Measurements from ENCODE around the gene CFAP126. TPM values are rescaled to one million over a fixed set of nuclear protein-coding genes. Genes with fewer than 3 reads are reported as not detected.
"Not testable (repeated sequence)": the region's sequence is repeated elsewhere in the genome, so short reads cannot be mapped to it uniquely, and the experiment has no call there.

Gene CFAP126
- total RNA-seq, 4 donors from 2014 or later, result not detected

GRCh38 chr1:161350671-161351070 lies 17.0 kb downstream of the CFAP126 start:
- no peak for TF ChIP-seq CTCF (IDR thresholded peaks at IDR 0.05)
- no peak for DNase-seq (ENCODE audit: low spot score)
- no peak for ATAC-seq (ENCODE audit: low FRiP score)

- no peak for DNase-seq (ENCODE audit: low spot score)
- ATAC-seq (ENCODE audit: low FRiP score), result no peak
- no peak for TF ChIP-seq CTCF (IDR thresholded peaks at IDR 0.05)
Observed at GRCh38 chr1:161342821-161343220, 24.9 kb downstream of the CFAP126 start.

GRCh38 chr1:161342177-161342576 lies 25.5 kb downstream of the CFAP126 start:
- ATAC-seq (ENCODE audit: low FRiP score), result no peak
- TF ChIP-seq CTCF (IDR thresholded peaks at IDR 0.05), result no peak

GRCh38 chr1:161335796-161336195 lies 31.9 kb downstream of the CFAP126 start:
- TF ChIP-seq CTCF (IDR thresholded peaks at IDR 0.05), result no peak
- no peak for DNase-seq (ENCODE audit: low spot score)
- no peak for ATAC-seq (ENCODE audit: low FRiP score)

More at GRCh38 chr1:161342177-161342576, 25.5 kb downstream of the CFAP126 start:
- DNase-seq (ENCODE audit: low spot score), result no peak

- ATAC-seq (ENCODE audit: low FRiP score) (no peak), DNase-seq (ENCODE audit: low spot score) (no peak)
- TF ChIP-seq CTCF (IDR thresholded peaks at IDR 0.05), result no peak
Observed at GRCh38 chr1:161333166-161333565, 34.5 kb downstream of the CFAP126 start.

- DNase-seq (ENCODE audit: low spot score) (no peak), ATAC-seq (ENCODE audit: low FRiP score) (no peak)
- TF ChIP-seq CTCF (IDR thresholded peaks at IDR 0.05), result no peak
Observed at GRCh38 chr1:161330346-161330745, 37.3 kb downstream of the CFAP126 start.

GRCh38 chr1:161324020-161324419 lies 43.7 kb downstream of the CFAP126 start:
- no peak for TF ChIP-seq CTCF (IDR thresholded peaks at IDR 0.05)
- ATAC-seq (ENCODE audit: low FRiP score) (no peak), DNase-seq (ENCODE audit: low spot score) (no peak)

- DNase-seq (ENCODE audit: low spot score); ATAC-seq (ENCODE audit: low FRiP score): not testable (repeated sequence)
Observed at GRCh38 chr1:161315841-161316674, 51.6 kb downstream of the CFAP126 start.

Data from omental fat pad (tissue), 4 donors.